Measurements from ENCODE around the gene GLRA1.

GLRA1 gene

DNA sequence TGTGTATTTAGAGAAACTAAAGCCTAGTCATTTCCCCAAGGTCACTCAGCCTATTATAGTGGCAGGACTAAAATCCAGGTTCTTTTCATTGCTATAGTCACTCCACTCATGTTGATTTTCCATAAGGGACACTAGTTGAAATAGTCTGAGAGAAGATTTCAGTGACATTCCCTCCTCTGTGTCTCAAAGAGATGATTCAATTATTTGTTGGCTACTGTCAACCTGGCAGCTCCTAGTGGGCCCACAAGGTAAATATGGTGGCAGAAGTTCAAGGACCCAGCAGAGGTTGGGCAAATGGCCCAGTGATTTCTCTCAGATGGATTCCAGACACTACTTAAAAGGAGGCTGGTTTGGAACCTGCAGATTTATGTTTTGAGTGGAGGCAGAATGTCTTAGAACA, 104.8 kb downstream of the GLRA1 start:
- in situ Hi-C loops (cut with HindIII; ENCODE audit: low pct_unique_long_range_greater_than_20kb, low sequenced_read_pairs), result no loop called here
- no peak for DNase-seq (ENCODE audit: low read depth in 1 of 2, low spot score in 1 of 2)
- TF ChIP-seq JUND (IDR thresholded peaks at IDR 0.05; ENCODE audit: low read depth), result no peak

DNA sequence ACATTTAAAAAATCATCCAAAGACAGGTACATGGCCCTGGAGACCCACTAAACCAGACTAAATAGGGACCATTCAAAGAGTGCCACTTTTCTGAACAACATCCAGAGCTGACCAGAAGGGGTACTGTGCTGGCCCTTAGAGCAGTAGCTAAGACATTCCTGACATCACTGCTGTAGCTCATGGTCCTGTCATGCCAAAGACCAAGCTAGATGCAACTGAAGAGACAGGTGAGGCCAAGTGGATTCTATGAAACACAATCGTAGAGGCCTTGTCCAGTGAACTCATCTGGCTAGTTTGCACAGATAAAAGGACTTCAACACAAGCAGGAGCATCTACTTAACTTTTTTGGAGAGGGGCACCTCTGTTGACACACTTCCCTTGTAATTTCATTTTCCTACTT, 109.6 kb downstream of the GLRA1 start:
- DNase-seq (ENCODE audit: low read depth in 1 of 2, low spot score in 1 of 2), result no peak
- no peak for TF ChIP-seq JUND (IDR thresholded peaks at IDR 0.05; ENCODE audit: low read depth)
- in situ Hi-C loops (cut with HindIII; ENCODE audit: low pct_unique_long_range_greater_than_20kb, low sequenced_read_pairs), result no loop called here

DNA sequence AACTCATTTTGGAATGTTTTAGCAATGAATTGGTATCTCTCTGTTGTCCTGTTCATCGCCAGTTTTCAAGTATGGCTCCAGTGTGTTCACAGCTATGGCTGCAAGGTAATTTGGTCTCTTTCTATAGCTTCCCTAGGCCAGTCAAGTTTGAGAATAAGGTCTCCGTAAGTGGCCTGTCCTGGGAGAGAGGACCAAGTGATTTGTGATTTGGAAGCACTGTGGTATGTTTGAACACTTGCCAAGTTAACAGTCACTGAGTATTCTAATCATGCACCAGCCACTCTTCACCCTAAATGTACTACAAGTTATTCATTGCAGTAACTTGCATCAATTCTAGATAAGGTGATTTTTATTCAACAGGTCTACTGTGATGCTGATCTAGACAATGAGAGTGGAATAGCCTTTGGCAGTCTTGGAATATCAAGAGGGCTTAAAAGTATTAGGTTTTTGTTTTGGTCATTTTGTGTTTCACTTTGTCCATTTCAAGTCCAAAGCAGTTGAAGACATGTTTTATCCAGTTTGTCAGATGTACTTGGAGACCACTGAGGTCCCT, 111.8 kb downstream of the GLRA1 start:
- in situ Hi-C loops (cut with HindIII; ENCODE audit: low pct_unique_long_range_greater_than_20kb, low sequenced_read_pairs), result no loop called here
- no peak for DNase-seq (ENCODE audit: low read depth in 1 of 2, low spot score in 1 of 2)
- no peak for TF ChIP-seq JUND (IDR thresholded peaks at IDR 0.05; ENCODE audit: low read depth)

DNA sequence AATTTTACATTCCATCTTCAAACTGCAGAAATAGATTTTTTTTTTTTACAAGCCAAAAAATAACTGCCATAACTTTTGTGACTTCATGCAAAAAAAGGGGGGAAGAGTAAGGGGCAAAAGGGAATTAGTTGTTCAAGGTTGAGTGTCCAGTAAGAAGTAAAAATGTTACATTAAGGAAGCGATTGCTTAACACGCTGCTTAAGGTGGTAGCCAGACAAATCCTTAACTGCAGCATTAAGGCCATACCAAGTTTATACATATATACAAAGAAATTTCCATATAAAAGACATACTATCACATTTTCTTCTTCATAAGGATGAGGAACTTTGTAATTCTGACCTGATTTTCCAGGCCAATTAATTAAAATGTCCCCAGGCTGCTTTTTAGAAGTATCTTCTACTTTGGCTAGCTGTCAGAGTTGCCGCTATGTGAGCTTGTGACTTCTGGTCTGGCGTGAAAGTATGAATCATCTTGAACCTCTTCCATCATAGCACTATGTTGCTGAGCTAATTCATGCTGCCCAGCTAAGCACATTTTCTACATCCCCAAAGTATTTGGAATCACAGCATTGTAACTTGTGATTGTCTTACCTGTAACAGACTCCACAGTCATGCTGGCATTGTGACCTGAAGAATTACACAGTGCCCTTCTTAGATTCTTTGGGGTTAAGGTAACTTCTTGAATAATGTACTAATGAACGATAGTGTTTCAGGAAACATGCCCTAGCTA, 112.9 kb downstream of the GLRA1 start:
- no peak for DNase-seq (ENCODE audit: low read depth in 1 of 2, low spot score in 1 of 2)
- TF ChIP-seq JUND (IDR thresholded peaks at IDR 0.05; ENCODE audit: low read depth), result no peak
- in situ Hi-C loops (cut with HindIII; ENCODE audit: low pct_unique_long_range_greater_than_20kb, low sequenced_read_pairs), result no loop called here

DNA sequence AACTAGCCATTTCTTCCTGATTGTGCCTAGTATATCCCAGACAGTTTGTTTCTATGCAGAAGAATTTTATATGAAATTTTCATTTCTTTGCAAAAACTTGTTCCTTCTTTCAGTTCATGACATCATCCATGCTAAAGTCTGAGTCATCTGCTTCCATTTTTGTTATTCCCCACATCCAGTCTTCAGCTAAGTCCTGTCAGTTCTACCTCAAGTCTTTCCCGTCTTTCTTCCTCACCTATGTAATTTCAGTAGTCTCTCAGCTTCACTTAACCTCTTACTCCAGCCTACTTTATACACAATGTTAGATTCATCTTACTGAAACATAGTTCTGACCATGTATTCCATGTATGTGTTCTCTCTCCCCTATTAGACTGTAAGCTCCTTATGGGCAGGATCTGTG, 113.8 kb downstream of the GLRA1 start:
- in situ Hi-C loops (cut with HindIII; ENCODE audit: low pct_unique_long_range_greater_than_20kb, low sequenced_read_pairs), result no loop called here
- no peak for DNase-seq (ENCODE audit: low read depth in 1 of 2, low spot score in 1 of 2)
- TF ChIP-seq JUND (IDR thresholded peaks at IDR 0.05; ENCODE audit: low read depth), result no peak

DNA sequence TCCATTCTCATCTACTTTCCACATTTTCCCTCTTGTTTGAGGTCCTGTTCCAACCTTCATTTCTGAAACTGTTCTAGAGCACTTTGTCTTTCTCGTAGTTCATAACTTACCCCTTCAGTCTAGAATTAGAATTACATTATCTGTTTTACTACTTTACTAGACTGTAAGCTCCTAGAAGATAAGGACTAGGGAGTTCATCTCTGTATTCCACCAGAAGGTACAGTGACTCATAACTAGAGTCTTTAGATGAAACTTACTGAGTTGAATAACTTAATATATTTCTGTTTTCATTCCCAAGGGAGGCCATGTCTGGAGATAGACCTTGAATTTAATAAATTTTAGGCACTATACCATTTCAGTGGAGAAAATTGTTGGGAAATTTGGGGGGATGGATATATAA, 114.2 kb downstream of the GLRA1 start:
- in situ Hi-C loops (cut with HindIII; ENCODE audit: low pct_unique_long_range_greater_than_20kb, low sequenced_read_pairs), result no loop called here
- no peak for DNase-seq (ENCODE audit: low read depth in 1 of 2, low spot score in 1 of 2)
- TF ChIP-seq JUND (IDR thresholded peaks at IDR 0.05; ENCODE audit: low read depth), result no peak

DNA sequence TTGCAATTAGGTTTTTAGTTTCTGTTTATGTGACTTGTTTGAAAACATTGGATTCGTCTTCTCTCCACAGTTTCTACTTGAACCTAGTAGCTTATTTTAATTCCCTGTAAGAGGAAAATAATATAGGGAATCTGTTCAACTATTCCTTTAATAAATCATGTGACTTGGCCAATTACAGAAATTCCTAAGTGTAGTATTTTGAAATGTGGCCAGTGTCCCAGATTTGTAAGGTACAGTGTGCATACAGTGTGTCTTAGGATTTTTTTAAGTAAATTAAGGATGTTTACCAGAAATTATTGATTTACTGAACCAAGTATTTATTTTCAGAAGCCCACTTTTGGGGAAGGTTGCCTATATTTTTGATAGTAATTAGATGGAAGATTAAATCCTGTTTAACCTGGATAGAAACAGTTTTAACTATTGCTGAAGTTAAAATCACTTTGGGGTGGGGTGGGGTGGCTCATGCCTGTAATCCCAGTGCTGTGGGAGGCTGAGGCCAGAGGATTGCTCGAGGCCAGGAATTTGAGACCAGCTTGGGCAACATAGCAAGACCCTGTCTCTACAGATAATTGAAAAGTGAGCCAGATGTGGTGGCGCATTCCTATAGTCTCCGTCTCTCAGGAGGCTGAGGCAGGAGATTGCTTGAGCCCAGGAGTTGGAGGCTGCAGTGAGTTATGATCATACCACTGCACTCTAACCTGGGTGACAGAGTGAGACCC, 116.0 kb downstream of the GLRA1 start:
- in situ Hi-C loops (cut with HindIII; ENCODE audit: low pct_unique_long_range_greater_than_20kb, low sequenced_read_pairs), result no loop called here
- TF ChIP-seq JUND (IDR thresholded peaks at IDR 0.05; ENCODE audit: low read depth), result no peak
- no peak for DNase-seq (ENCODE audit: low read depth in 1 of 2, low spot score in 1 of 2)

DNA sequence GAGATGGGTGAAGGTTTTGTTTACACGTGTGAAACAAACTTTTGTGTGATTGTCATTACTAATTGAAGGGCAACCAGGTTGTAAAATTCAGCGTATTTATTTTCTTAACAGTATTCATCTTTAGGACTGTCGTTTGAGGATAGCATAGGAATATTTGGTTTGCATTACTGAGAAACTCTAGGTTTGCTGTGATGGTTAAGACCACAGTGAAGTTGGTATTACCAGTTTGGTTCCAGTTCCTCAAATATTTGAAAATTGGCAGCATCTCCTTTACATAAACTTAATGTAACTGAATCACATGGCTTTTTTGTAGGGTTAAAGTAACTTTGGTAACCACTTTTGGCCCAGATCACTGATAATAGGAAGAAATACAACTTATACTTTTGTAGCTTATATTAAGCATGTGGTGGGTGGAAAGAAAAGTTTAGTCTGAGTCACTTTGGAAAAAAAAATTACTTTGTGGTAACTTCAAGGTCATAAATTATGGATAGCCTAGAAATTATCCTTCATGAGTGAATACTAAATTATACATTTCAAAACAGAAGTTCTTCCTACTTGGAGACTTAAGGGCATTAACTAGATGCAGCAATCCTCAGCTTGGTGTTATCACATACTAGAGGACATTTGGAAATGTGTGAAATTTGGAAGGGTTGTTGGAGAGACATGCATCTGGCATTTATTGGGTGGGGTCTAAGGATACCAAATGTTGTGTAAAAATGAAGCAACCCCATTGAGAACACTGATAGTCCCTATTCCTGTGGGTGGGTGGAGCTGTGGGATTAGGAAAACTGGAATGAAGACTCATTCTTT, 119.0 kb downstream of the GLRA1 start:
- no peak for DNase-seq (ENCODE audit: low read depth in 1 of 2, low spot score in 1 of 2)
- TF ChIP-seq JUND (IDR thresholded peaks at IDR 0.05; ENCODE audit: low read depth), result no peak
- in situ Hi-C loops (cut with HindIII; ENCODE audit: low pct_unique_long_range_greater_than_20kb, low sequenced_read_pairs), result no loop called here

DNA sequence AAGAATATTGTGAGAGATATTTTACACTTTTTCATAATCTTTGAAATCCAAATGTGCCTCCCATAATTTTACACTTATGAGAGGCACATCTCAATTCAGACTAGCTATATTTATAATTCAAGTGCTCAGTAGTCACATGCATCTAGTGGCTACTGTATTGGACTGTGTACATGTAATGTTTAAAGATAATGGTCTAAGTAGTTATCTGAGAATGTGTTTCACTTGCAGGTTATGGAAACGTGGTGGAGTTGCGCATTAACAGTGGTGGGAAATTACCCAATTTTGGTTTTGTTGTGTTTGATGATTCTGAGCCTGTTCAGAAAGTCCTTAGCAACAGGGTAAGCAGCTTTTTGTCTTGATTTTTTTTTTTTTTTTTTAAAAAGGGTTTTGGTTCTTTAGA, 124.1 kb downstream of the GLRA1 start:
- in situ Hi-C loops (cut with HindIII; ENCODE audit: low pct_unique_long_range_greater_than_20kb, low sequenced_read_pairs), result no loop called here
- TF ChIP-seq JUND (IDR thresholded peaks at IDR 0.05; ENCODE audit: low read depth), result no peak
- DNase-seq (ENCODE audit: low read depth in 1 of 2, low spot score in 1 of 2), result no peak

DNA sequence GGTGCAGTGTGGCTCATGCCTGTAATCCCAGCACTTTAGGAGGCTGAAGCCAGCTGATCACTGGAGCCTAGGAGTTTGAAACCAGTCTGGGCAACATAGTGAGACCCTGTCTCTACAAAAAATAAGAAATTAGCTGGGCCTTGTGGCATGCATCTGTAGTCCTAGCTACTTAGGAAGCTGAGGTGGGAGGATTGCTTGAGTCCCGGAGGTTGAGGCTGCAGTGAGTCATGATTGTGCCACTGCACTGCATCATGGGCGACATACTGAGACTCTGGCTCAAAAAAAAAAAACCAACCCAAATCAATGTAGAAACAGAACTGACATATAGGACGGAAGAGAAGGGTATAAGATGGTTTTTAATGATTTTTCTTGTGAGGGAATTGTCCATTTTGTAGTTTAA, 125.2 kb downstream of the GLRA1 start:
- no peak for DNase-seq (ENCODE audit: low read depth in 1 of 2, low spot score in 1 of 2)
- in situ Hi-C loops (cut with HindIII; ENCODE audit: low pct_unique_long_range_greater_than_20kb, low sequenced_read_pairs), result no loop called here
- no peak for TF ChIP-seq JUND (IDR thresholded peaks at IDR 0.05; ENCODE audit: low read depth)

DNA sequence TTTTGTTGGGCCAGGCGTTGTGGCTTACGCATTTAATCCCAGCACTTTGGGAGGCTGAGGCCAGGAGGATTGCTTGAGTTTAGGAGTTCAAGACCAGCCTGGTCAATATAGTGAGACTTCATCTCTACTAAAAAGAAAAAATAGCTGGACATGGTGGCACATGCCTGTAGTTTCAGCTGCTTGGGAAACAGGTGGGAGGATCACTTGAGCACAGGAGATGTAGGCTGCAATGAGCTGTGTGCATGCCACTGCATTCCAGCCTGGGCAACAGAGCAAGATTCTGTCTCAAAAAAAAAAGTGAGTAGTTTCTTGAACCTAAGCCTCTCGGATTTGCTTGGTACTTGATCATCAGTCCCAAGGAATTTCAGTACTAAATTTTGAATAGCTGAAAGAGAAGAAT, 126.0 kb downstream of the GLRA1 start:
- no peak for DNase-seq (ENCODE audit: low read depth in 1 of 2, low spot score in 1 of 2)
- in situ Hi-C loops (cut with HindIII; ENCODE audit: low pct_unique_long_range_greater_than_20kb, low sequenced_read_pairs), result no loop called here
- TF ChIP-seq JUND (IDR thresholded peaks at IDR 0.05; ENCODE audit: low read depth), result no peak

DNA sequence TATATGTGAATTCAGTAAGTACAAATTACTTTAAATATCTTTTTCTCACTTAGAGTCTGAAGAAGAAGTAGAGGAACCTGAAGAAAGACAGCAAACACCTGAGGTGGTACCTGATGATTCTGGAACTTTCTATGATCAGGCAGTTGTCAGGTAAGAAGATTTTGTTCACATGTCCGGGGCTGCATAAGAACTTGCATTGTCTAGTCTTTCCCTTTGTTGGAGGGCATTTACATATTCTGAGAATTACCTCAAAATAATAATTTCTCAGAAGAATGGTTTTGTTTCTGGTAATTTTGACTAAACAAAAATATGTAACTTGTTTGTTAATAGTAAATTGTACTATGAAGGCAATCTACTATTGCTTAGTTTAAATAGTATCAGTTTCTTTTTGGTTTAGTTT, 129.2 kb downstream of the GLRA1 start:
- no peak for DNase-seq (ENCODE audit: low read depth in 1 of 2, low spot score in 1 of 2)
- in situ Hi-C loops (cut with HindIII; ENCODE audit: low pct_unique_long_range_greater_than_20kb, low sequenced_read_pairs), result no loop called here
- TF ChIP-seq JUND (IDR thresholded peaks at IDR 0.05; ENCODE audit: low read depth), result no peak

DNA sequence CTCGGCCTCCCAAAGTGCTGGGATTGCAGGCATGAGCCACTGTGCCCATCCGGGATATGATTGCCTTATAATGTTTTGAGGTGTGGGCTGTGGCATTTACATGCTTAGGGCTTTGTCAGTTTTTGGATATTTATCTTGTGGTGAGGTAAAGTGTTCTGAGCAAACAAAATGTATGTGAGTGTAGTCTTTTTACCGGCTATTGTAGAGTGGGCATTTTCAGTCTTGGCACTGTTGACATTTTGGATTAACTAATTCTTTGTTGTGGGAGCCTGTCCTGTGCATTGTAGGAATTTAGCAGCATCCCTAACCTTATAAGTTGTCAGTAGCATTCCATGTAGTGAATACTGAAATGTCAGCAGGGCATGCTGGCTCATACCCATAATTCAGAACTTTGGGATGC, 131.3 kb downstream of the GLRA1 start:
- no peak for DNase-seq (ENCODE audit: low read depth in 1 of 2, low spot score in 1 of 2)
- in situ Hi-C loops (cut with HindIII; ENCODE audit: low pct_unique_long_range_greater_than_20kb, low sequenced_read_pairs), result no loop called here
- no peak for TF ChIP-seq JUND (IDR thresholded peaks at IDR 0.05; ENCODE audit: low read depth)

Measured in T47D (cell line).